ENCODE data around the gene SMYD1. TPM values are rescaled to one million over a fixed set of nuclear protein-coding genes. Genes with fewer than 3 reads are reported as not detected.

Gene SMYD1
- total RNA-seq, 4 donors from 2014 or later = not detected

- TF ChIP-seq CTCF (IDR thresholded peaks at IDR 0.05; ENCODE audit: low read depth) = no peak
Measured at GRCh38 chr2:88114889-88115288, 47.3 kb downstream of the SMYD1 start.

GRCh38 chr2:88115825-88116518 lies 48.3 kb downstream of the SMYD1 start:
- TF ChIP-seq CTCF (IDR thresholded peaks at IDR 0.05; ENCODE audit: low read depth) = no peak

GRCh38 chr2:88116669-88117432 lies 49.2 kb downstream of the SMYD1 start:
- no peak for TF ChIP-seq CTCF (IDR thresholded peaks at IDR 0.05; ENCODE audit: low read depth)

GRCh38 chr2:88117973-88118372 lies 50.3 kb downstream of the SMYD1 start:
- no peak for TF ChIP-seq CTCF (IDR thresholded peaks at IDR 0.05; ENCODE audit: low read depth)

- no peak for TF ChIP-seq CTCF (IDR thresholded peaks at IDR 0.05; ENCODE audit: low read depth)
Measured at GRCh38 chr2:88121678-88122077, 54.1 kb downstream of the SMYD1 start.

- no peak for TF ChIP-seq CTCF (IDR thresholded peaks at IDR 0.05; ENCODE audit: low read depth)
Measured at GRCh38 chr2:88122141-88122884, 54.7 kb downstream of the SMYD1 start.

Measured in subcutaneous adipose tissue (tissue), 4 donors.